Measurements from ENCODE around the gene NUDC. TPM values are rescaled to one million over a fixed set of nuclear protein-coding genes. Genes with fewer than 3 reads are reported as not detected.

Gene NUDC
- total and polyA plus RNA-seq, 9 of the 15 experiments (the other 6 are each of a cell fraction or from before 2014, with no cell fraction given) = 9.8 to 234 (median 149) TPM

- TF ChIP-seq MLX (CRISPR knock-in tag; conservative IDR thresholded peaks at IDR 0.05) (peak in 1 of 2 experiments; percentile 53; a peak in 1 of 4 replicates), ZNF639 (CRISPR knock-in tag; conservative IDR thresholded peaks at IDR 0.05 in 1 of 2, IDR thresholded peaks at IDR 0.05 in 1 of 2) (0 out of 4 replicates have a peak, but pooled peaks of 1 of the 2 experiments have one; percentile 61), ZSCAN29 (IDR thresholded peaks at IDR 0.05) (no peak), CXXC5 (CRISPR knock-in tag; IDR thresholded peaks at IDR 0.05) (0 out of 2 replicates have a peak, but pooled peaks have one; percentile 9), CBX5 (IDR thresholded peaks at IDR 0.05; ENCODE audit: borderline replicate concordance, low read depth) (no peak), HMGXB4 (CRISPR knock-in tag; IDR thresholded peaks at IDR 0.05) (peak; percentile 18; the same call in 1 of the 2 replicates), NR2C2 (CRISPR knock-in tag; IDR thresholded peaks at IDR 0.05) (no peak), NR2C2 (tag; IDR thresholded peaks at IDR 0.05) (peak; percentile 35; the same call in 1 of the 2 replicates), ZBTB12 (CRISPR knock-in tag; IDR thresholded peaks at IDR 0.05) (peak; percentile 5; the same call in 1 of the 2 replicates), MBD2 (IDR thresholded peaks at IDR 0.05; ENCODE audit: borderline replicate concordance, low read depth) (no peak), HNRNPK (IDR thresholded peaks at IDR 0.05; ENCODE audit: low read depth, low read length, poor library complexity, severe bottlenecking) (no peak), TAF9B (IDR thresholded peaks at IDR 0.05; ENCODE audit: partially characterized antibody) (peak; percentile 22), SMAD3 (CRISPR knock-in tag; conservative IDR thresholded peaks at IDR 0.05) (0 out of 2 replicates have a peak, but pooled peaks have one; percentile 8), OTX1 (CRISPR knock-in tag; IDR thresholded peaks at IDR 0.05) (0 out of 2 replicates have a peak, but pooled peaks have one; percentile 23), MLLT1 (IDR thresholded peaks at IDR 0.05) (no peak), MXI1 (IDR thresholded peaks at IDR 0.05; ENCODE audit: low read depth, low read length) (peak; percentile 6; the same call in 1 of the 2 replicates), KLF6 (CRISPR knock-in tag; IDR thresholded peaks at IDR 0.05; ENCODE audit: borderline replicate concordance) (peak; percentile 58; the same call in 1 of the 2 replicates), TFE3 (CRISPR knock-in tag; IDR thresholded peaks at IDR 0.05) (no peak), FOXJ3 (CRISPR knock-in tag; IDR thresholded peaks at IDR 0.05) (no peak), ZNF239 (CRISPR knock-in tag; IDR thresholded peaks at IDR 0.05) (0 out of 2 replicates have a peak, but pooled peaks have one; percentile 14)
Observed at GRCh38 chr1:26890467-26890796, 31.1 kb upstream of the NUDC start (continued).
